Breast epithelium (tissue), 4 donors: ENCODE measurements around the gene DNAJA3. TPM values are rescaled to one million over a fixed set of nuclear protein-coding genes. Genes with fewer than 3 reads are reported as not detected.

ENCODE experiments used
- DNase-seq, 2 donors: peaks; one replicate each; pipeline ENCODE4 v3.0.0-alpha.2; 2019; ENCODE audit warnings: low spot score in 2 of 2
- H3K27ac ChIP-seq, 2 donors: fragments of 200-600 bp; sonication (generic) in 1 of 2; one replicate each; pipeline ENCODE4 v1.5.1; 2016 to 2019; ENCODE audit warnings: mild to moderate bottlenecking in 1 of 2
- H3K27me3 ChIP-seq, 2 donors: fragments of 200-600 bp; sonication (generic) in 1 of 2; one replicate each; pipeline versions ENCODE4 v1.5.1 to v1.6.0; 2017 to 2019; ENCODE audit warnings: control low read depth in 1 of 2, mild to moderate bottlenecking in 1 of 2
- H3K36me3 ChIP-seq: fragments of 200-600 bp; one replicate; pipeline ENCODE4 v1.5.1; 2019
- H3K4me1 ChIP-seq, 2 donors: fragments of 200-600 bp; sonication (generic); one replicate each; pipeline ENCODE4 v1.5.1; 2016 to 2019; ENCODE audit warnings: control low read depth in 1 of 2
- H3K4me3 ChIP-seq, 3 donors: fragments of 200-600 bp; sonication (generic); 1 replicate in 2 of 3; 2 replicates in 1 of 3; pipeline ENCODE4 v1.5.1; 2016 to 2019; ENCODE audit warnings: mild to moderate bottlenecking in 3 of 3, moderate library complexity in 2 of 3
- H3K9me3 ChIP-seq, 2 donors: fragments of 200-600 bp; sonication (generic) in 1 of 2; one replicate each; pipeline ENCODE4 v1.5.1; 2016 to 2019; ENCODE audit warnings: control low read depth in 1 of 2
- CTCF ChIP-seq, 3 donors: fragments of 450-650 bp; IDR thresholded peaks; one replicate each; pipeline ENCODE4 v1.5.1; 2016 to 2017; ENCODE audit warnings: antibody characterized with exemption in 3 of 3, mild to moderate bottlenecking in 3 of 3, moderate library complexity in 3 of 3
- POLR2A ChIP-seq: fragments of 450-650 bp; IDR thresholded peaks from one replicate; pipeline ENCODE4 v1.6.1; 2016; ENCODE audit warnings: antibody characterized with exemption, mild to moderate bottlenecking, moderate library complexity
- POLR2AphosphoS5 ChIP-seq, 3 donors: sonication (generic); formaldehyde crosslinking; IDR thresholded peaks; one replicate each; pipeline ENCODE4 v1.6.1; 2017; ENCODE audit warnings: antibody characterized with exemption in 3 of 3
- intact Hi-C: fragments of 100-400 bp; cut with DNase I; formaldehyde crosslinking; loops from one replicate; pipeline ENCODE4 v1.15.1; 2023; ENCODE audit warnings: low total_unique reads
- total RNA-seq, 3 donors: library from RNA; depleted of rRNA; stranded (reverse); fragments of >200 nt; gene quantifications; one replicate each; pipeline ENCODE4 v1.1.0, GENCODE V29; 2016

Gene DNAJA3
- total RNA-seq, 3 donors from 2014 or later: 32.6 to 54.2 (median 45.9) TPM

- H3K36me3 ChIP-seq: no peaks in the 10 kb centered on the region
- H3K27me3 ChIP-seq: no peaks in the 10 kb centered on the region
- no peaks in the 10 kb centered on the region for H3K4me1 ChIP-seq
- H3K9me3 ChIP-seq: no peaks in the 10 kb centered on the region
- TF ChIP-seq POLR2AphosphoS5 (IDR thresholded peaks at IDR 0.05) (no peak), CTCF (IDR thresholded peaks at IDR 0.05) (no peak), POLR2A (no peak)
- no peak overlapping the region for H3K4me3 ChIP-seq
- H3K27ac ChIP-seq: no peak overlapping the region
- intact Hi-C loops: no loop called here
- DNase-seq: no peak
Measured at GRCh38 chr16:4491898-4492297, 66.2 kb downstream of the DNAJA3 start.

GRCh38 chr16:4494746-4495490 lies 69.2 kb downstream of the DNAJA3 start:
- H3K36me3 ChIP-seq: no peaks in the 10 kb centered on the region
- H3K9me3 ChIP-seq: no peaks in the 10 kb centered on the region
- no peak for TF ChIP-seq POLR2AphosphoS5 (IDR thresholded peaks at IDR 0.05)
- TF ChIP-seq CTCF (IDR thresholded peaks at IDR 0.05): no peak
- TF ChIP-seq POLR2A: no peak
- intact Hi-C loops: no loop called here
- H3K27me3 ChIP-seq: no peaks in the 10 kb centered on the region
- H3K4me3 ChIP-seq: no peak overlapping the region
- H3K27ac ChIP-seq: no peak overlapping the region
- DNase-seq: no peak
- H3K4me1 ChIP-seq: peaks cover 0 to under 1% of the 10 kb centered on the region in 2 donors

GRCh38 chr16:4495766-4496165 lies 70.1 kb downstream of the DNAJA3 start:
- intact Hi-C loops: no loop called here
- Histone ChIP-seq H3K9me3 (no peaks in the 10 kb centered on the region), H3K36me3 (no peaks in the 10 kb centered on the region), H3K4me3 (no peak overlapping the region), H3K27ac (no peak overlapping the region), H3K27me3 (no peaks in the 10 kb centered on the region), H3K4me1 (peaks cover 0 to 5% of the 10 kb centered on the region in 2 donors)
- no peak for DNase-seq
- no peak for TF ChIP-seq CTCF (IDR thresholded peaks at IDR 0.05)
- no peak for TF ChIP-seq POLR2AphosphoS5 (IDR thresholded peaks at IDR 0.05)
- TF ChIP-seq POLR2A: no peak

- DNase-seq: no peak
- intact Hi-C loops: no loop called here
- H3K9me3 ChIP-seq: no peaks in the 10 kb centered on the region
- H3K27ac ChIP-seq: no peak overlapping the region
- H3K27me3 ChIP-seq: no peaks in the 10 kb centered on the region
- H3K36me3 ChIP-seq: no peaks in the 10 kb centered on the region
- TF ChIP-seq CTCF (IDR thresholded peaks at IDR 0.05) (no peak), POLR2A (no peak), POLR2AphosphoS5 (IDR thresholded peaks at IDR 0.05) (no peak)
- H3K4me3 ChIP-seq: no peak overlapping the region
- H3K4me1 ChIP-seq: peaks cover 0 to 5% of the 10 kb centered on the region in 2 donors
Measured at GRCh38 chr16:4496305-4496704, 70.6 kb downstream of the DNAJA3 start.

- Histone ChIP-seq H3K4me3 (no peak overlapping the region), H3K36me3 (no peaks in the 10 kb centered on the region), H3K4me1 (peaks cover 0 to 5% of the 10 kb centered on the region in 2 donors), H3K27me3 (no peaks in the 10 kb centered on the region), H3K9me3 (no peaks in the 10 kb centered on the region), H3K27ac (no peak overlapping the region)
- no peak for TF ChIP-seq POLR2AphosphoS5 (IDR thresholded peaks at IDR 0.05)
- no peak for TF ChIP-seq CTCF (IDR thresholded peaks at IDR 0.05)
- TF ChIP-seq POLR2A: no peak
- intact Hi-C loops: no loop called here
- DNase-seq: no peak
Measured at GRCh38 chr16:4498546-4499195, 73.0 kb downstream of the DNAJA3 start.
